B cell (primary cell): ENCODE data around the gene DCBLD1. TPM values are rescaled to one million over a fixed set of nuclear protein-coding genes. Genes with fewer than 3 reads are reported as not detected.

ENCODE experiments used
- ATAC-seq: fragments of 200-7000 bp; cut with Tn5 transposase; one replicate; pipeline ENCODE4 v1.10.0; 2021; ENCODE audit warnings: low read depth, mild to moderate bottlenecking, moderate number of reproducible peaks, moderate library complexity
- CTCF ChIA-PET: fragments of 350-600 bp; sonication (Branson Sonifier 250); formaldehyde crosslinking; loops from one replicate; lab custom pipeline; 2021; ENCODE audit warnings: antibody characterized with exemption, inconsistent platforms; lab: Charles Lee
- POLR2A ChIA-PET: fragments of 350-600 bp; sonication (Branson Sonifier 250); formaldehyde crosslinking; loops from one replicate; lab custom pipeline; 2021; ENCODE audit warnings: antibody characterized with exemption; lab: Charles Lee
- DNase-seq: peaks from one replicate; pipeline ENCODE4 v3.0.0; 2013
- H2AFZ ChIP-seq: 2 replicates; pipeline ENCODE4 v1.6.1; 2012; ENCODE audit warnings: mild to moderate bottlenecking, low read depth, low read length; ENCODE audit not compliant: insufficient read depth, poor library complexity, severe bottlenecking
- H3K27ac ChIP-seq, 2 donors: 1 replicate in 1 of 2; 2 replicates in 1 of 2; pipeline ENCODE4 v1.5.1; 2012 to 2013; ENCODE audit warnings: low read length in 2 of 2, mild to moderate bottlenecking in 2 of 2, moderate library complexity in 1 of 2
- H3K27me3 ChIP-seq, 4 experiments: fragments of 200-600 bp in 1 of 4; sonication (generic) in 1 of 4; replicated peaks in 1 of 4; 1 replicate in 2 of 4; 2 replicates in 2 of 4; pipeline versions ENCODE4 v1.6.1 to v1.7.0; 2013 to 2016; ENCODE audit warnings: low read length in 3 of 4, mild to moderate bottlenecking in 2 of 4, mixed read lengths in 1 of 4, moderate library complexity in 1 of 4; ENCODE audit not compliant: insufficient read depth in 4 of 4, control insufficient read depth in 3 of 4; ENCODE audit errors: control extremely low read depth in 1 of 4
- H3K36me3 ChIP-seq, 2 experiments: replicated peaks in 1 of 2; 1 replicate in 1 of 2; 2 replicates in 1 of 2; pipeline versions ENCODE4 v1.6.1 to v1.7.1; 2013; ENCODE audit warnings: low read length in 1 of 2; ENCODE audit not compliant: insufficient read depth in 2 of 2, control insufficient read depth in 1 of 2; ENCODE audit errors: control extremely low read depth in 1 of 2, extremely low read depth in 1 of 2
- H3K4me1 ChIP-seq, 2 donors: fragments of 200-600 bp in 1 of 2; sonication (generic) in 1 of 2; 1 replicate in 1 of 2; 2 replicates in 1 of 2; pipeline versions ENCODE4 v1.5.1 to v1.6.1; 2013 to 2017; ENCODE audit warnings: low read length in 2 of 2; ENCODE audit not compliant: control insufficient read depth in 2 of 2, insufficient read depth in 2 of 2
- H3K4me2 ChIP-seq: replicated peaks from 2 replicates; pipeline ENCODE3; 2012; ENCODE audit warnings: mild to moderate bottlenecking, low read depth, low read length; ENCODE audit not compliant: poor library complexity, severe bottlenecking
- H3K4me3 ChIP-seq, 5 experiments: fragments of 200-600 bp in 1 of 5; sonication (generic) in 1 of 5; 1 replicate in 3 of 5; 2 replicates in 2 of 5; pipeline versions ENCODE4 v1.5.1 to v1.7.0; 2011 to 2016; ENCODE audit warnings: low read length in 4 of 5, mild to moderate bottlenecking in 4 of 5, low read depth in 2 of 5, control low read depth in 1 of 5, moderate library complexity in 1 of 5; ENCODE audit not compliant: insufficient read depth in 1 of 5; ENCODE audit errors: control extremely low read depth in 1 of 5, extremely low read depth in 1 of 5
- H3K79me2 ChIP-seq: fragments of 200-600 bp; sonication (generic); one replicate; pipeline ENCODE4 v1.6.0; 2016; ENCODE audit warnings: low read length; ENCODE audit not compliant: control insufficient read depth, insufficient read depth
- H3K9ac ChIP-seq: fragments of 200-600 bp; sonication (generic); 2 replicates; pipeline ENCODE4 v1.6.1; 2017; ENCODE audit warnings: mild to moderate bottlenecking, low read length, moderate library complexity
- H3K9me3 ChIP-seq, 3 donors: one replicate each; pipeline versions ENCODE4 v1.6.1 to v1.7.1; 2013; ENCODE audit warnings: low read length in 2 of 3; ENCODE audit not compliant: control insufficient read depth in 2 of 3, insufficient read depth in 1 of 3; ENCODE audit errors: control extremely low read depth in 1 of 3
- H4K20me1 ChIP-seq: 2 replicates; pipeline ENCODE4 v1.6.0; 2012; ENCODE audit warnings: mild to moderate bottlenecking, low read length; ENCODE audit not compliant: insufficient read depth, control insufficient read depth, poor library complexity, severe bottlenecking
- H3K27ac Mint-ChIP-seq: one replicate; pipeline ENCODE4 v1.8.0; 2021; ENCODE audit warnings: mixed read lengths
- H3K27me3 Mint-ChIP-seq: one replicate; pipeline ENCODE4 v1.8.0; 2021; ENCODE audit warnings: mixed read lengths
- H3K4me1 Mint-ChIP-seq: one replicate; pipeline ENCODE4 v1.8.0; 2021; ENCODE audit warnings: mixed read lengths
- H3K4me3 Mint-ChIP-seq: one replicate; pipeline ENCODE4 v1.8.0; 2021; ENCODE audit warnings: mixed read lengths
- H3K9me3 Mint-ChIP-seq: one replicate; pipeline ENCODE4 v1.8.0; 2022; ENCODE audit warnings: mixed read lengths; ENCODE audit not compliant: insufficient read depth
- EZH2 ChIP-seq: IDR thresholded peaks from 2 replicates; pipeline ENCODE4 v1.6.1; 2012; ENCODE audit warnings: borderline replicate concordance, low read depth, mild to moderate bottlenecking, moderate library complexity, low read length; ENCODE audit not compliant: insufficient read depth, poor library complexity, severe bottlenecking
- WGBS: methylation state at CpG from one replicate; pipeline ENCODE4 v1.1.5; 2013; ENCODE audit warnings: missing lambda C conversion rate; ENCODE audit not compliant: insufficient coverage; 5-methylcytosine and 5-hydroxymethylcytosine counted together
- intact Hi-C: fragments of 100-400 bp; cut with micrococcal nuclease; formaldehyde crosslinking; loops from one replicate; pipeline ENCODE4 v1.10.0; 2022
- polyA plus RNA-seq: library from polyadenylated mRNA; depleted of rRNA; stranded (reverse); fragments of >200 nt; gene quantifications from 2 replicates; pipeline ENCODE4 v1.2.3, GENCODE V29; 2012
- total RNA-seq, 2 donors: library from RNA; stranded (reverse); fragments of 120-200 nt in 1 of 2; gene quantifications; 1 replicate in 1 of 2; 2 replicates in 1 of 2; pipeline versions ENCODE4 v1.2.3 to v1.2.4, GENCODE V29; 2013 to 2022
- TF ChIP-seq, protein P1 (sequence below): fragments of 200-600 bp; IDR thresholded peaks from one replicate; pipeline ENCODE4 v1.8.0; 2022; ENCODE audit warnings: antibody characterized with exemption, mild to moderate bottlenecking

DCBLD1 gene
- total and polyA plus RNA-seq, 2 donors (not counting 1 experiment from before 2014, with no cell fraction given): 0.21 to 0.37 TPM

DNA sequence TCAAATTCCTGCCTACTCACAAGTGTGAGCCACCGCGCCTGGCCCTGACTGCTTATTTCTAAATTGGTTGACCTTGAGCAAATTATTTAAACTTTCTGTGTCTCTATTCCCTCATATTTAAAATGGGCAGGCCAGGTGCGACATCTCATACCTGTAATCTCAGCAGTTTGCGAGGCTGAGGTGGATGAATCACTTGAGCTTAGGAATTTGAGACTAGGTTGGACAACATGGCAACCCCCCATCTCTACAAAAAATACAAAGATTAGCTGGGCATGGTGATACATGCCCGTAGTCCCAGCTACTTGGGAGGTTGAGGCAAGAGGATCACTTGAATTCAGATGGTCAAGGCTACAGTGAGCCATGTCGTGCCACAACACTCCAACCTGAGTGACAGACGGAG is 26.5 kb downstream of the DCBLD1 start:
- H3K9me3 Mint-ChIP-seq: no peaks in the 10 kb centered on the region
- H2AFZ ChIP-seq: no peak overlapping the region
- no peak overlapping the region for H3K27ac ChIP-seq
- intact Hi-C loops: no loop called here
- WGBS: 92% methylated on average over 2 of the region's 7 CpGs
- DNase-seq (no peak), ATAC-seq (no peak)
- H3K79me2 ChIP-seq: no peaks in the 10 kb centered on the region
- H3K27me3 ChIP-seq: no peaks in the 10 kb centered on the region
- H3K4me3 Mint-ChIP-seq: no peak overlapping the region
- H3K9me3 ChIP-seq: no peaks in the 10 kb centered on the region
- POLR2A ChIA-PET: no interaction called here
- H3K4me3 ChIP-seq: no peak overlapping the region
- no peaks in the 10 kb centered on the region for H4K20me1 ChIP-seq
- TF ChIP-seq, protein P1, sequence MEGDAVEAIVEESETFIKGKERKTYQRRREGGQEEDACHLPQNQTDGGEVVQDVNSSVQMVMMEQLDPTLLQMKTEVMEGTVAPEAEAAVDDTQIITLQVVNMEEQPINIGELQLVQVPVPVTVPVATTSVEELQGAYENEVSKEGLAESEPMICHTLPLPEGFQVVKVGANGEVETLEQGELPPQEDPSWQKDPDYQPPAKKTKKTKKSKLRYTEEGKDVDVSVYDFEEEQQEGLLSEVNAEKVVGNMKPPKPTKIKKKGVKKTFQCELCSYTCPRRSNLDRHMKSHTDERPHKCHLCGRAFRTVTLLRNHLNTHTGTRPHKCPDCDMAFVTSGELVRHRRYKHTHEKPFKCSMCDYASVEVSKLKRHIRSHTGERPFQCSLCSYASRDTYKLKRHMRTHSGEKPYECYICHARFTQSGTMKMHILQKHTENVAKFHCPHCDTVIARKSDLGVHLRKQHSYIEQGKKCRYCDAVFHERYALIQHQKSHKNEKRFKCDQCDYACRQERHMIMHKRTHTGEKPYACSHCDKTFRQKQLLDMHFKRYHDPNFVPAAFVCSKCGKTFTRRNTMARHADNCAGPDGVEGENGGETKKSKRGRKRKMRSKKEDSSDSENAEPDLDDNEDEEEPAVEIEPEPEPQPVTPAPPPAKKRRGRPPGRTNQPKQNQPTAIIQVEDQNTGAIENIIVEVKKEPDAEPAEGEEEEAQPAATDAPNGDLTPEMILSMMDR: no peak
- TF ChIP-seq EZH2: no peak
- CTCF ChIA-PET: interaction anchor here (1.4 kb wide), 1 partner anchor 10 kb away, joined by 4 read pairs; no protein-coding TSS in a partner anchor
- no peaks in the 10 kb centered on the region for H3K4me1 ChIP-seq
- H3K27ac Mint-ChIP-seq: no peak overlapping the region
- no peak overlapping the region for H3K4me2 ChIP-seq
- H3K27me3 Mint-ChIP-seq: peaks cover 26% of the 10 kb centered on the region
- H3K36me3 ChIP-seq: no peaks in the 10 kb centered on the region
- H3K4me1 Mint-ChIP-seq: no peaks in the 10 kb centered on the region
- no peak overlapping the region for H3K9ac ChIP-seq

DNA sequence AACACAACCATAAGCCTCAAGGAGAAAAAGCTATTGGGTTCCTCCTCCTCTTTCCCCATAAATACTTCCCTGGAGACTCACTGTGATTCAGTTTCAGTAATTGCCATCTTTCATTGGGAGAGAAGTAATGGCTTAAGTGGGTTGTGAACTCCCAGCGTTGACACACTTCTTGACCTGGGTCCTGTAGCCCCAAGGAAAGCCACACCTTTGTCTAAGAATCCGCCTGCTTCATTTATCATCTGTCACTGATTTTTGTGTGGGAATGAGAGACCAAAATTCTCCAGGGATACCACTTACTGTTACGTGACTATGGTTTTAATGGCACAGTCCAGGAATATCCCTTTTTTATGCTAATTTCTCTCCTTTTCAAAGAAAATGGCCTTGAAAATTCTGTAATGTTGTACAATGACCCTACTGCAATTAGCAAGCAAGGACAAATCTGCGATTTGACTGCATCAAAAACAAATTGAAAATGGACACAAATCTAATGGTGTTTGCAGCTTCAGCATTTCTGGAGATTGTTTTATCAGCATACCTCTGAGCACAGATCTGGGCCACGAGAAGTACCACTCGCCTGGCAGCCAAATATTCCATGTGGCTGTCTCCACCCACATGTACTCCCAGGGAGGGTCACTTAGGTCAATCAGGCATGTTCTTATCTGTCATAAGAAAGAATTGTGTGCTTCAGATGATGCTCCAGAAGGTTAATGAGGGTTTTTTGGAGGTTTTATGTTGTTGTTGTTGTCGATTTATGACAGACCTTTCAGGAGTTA is 29.8 kb downstream of the DCBLD1 start:
- Histone ChIP-seq H4K20me1 (no peaks in the 10 kb centered on the region), H3K4me1 (no peaks in the 10 kb centered on the region), H3K27ac (no peak overlapping the region), H2AFZ (no peak overlapping the region), H3K27me3 (no peaks in the 10 kb centered on the region), H3K79me2 (no peaks in the 10 kb centered on the region), H3K9ac (no peak overlapping the region), H3K4me3 (no peak overlapping the region), H3K36me3 (no peaks in the 10 kb centered on the region), H3K9me3 (no peaks in the 10 kb centered on the region), H3K4me2 (no peak overlapping the region)
- DNase-seq (no peak), ATAC-seq (no peak)
- Mint-ChIP-seq H3K4me3 (no peak overlapping the region), H3K27me3 (peaks cover 21% of the 10 kb centered on the region), H3K9me3 (no peaks in the 10 kb centered on the region), H3K27ac (no peak overlapping the region), H3K4me1 (no peaks in the 10 kb centered on the region)
- intact Hi-C loops: no loop called here
- TF ChIP-seq, protein P1: no peak
- no peak for TF ChIP-seq EZH2
- ChIA-PET CTCF (no interaction called here), POLR2A (no interaction called here)
- WGBS: 86% methylated on average over 3 of the region's 7 CpGs
